Skeletal muscle satellite cell (primary cell): ENCODE results near the gene SLC9B2.

Experiments used
- H3K27me3 ChIP-seq: 2 replicates; pipeline ENCODE4 v1.7.0; 2013; ENCODE audit warnings: low read length; ENCODE audit not compliant: control insufficient read depth, insufficient read depth
- H3K36me3 ChIP-seq: 2 replicates; pipeline ENCODE4 v1.7.0; 2013; ENCODE audit warnings: mild to moderate bottlenecking, control low read depth, low read length; ENCODE audit not compliant: insufficient read depth
- H3K4me1 ChIP-seq: 2 replicates; pipeline ENCODE4 v1.7.0; 2013; ENCODE audit warnings: low read length; ENCODE audit not compliant: control insufficient read depth, insufficient read depth
- H3K4me2 ChIP-seq: 2 replicates; pipeline ENCODE4 v1.7.0; 2013; ENCODE audit warnings: mild to moderate bottlenecking, low read length
- H3K4me3 ChIP-seq: 2 replicates; pipeline ENCODE4 v1.7.0; 2013; ENCODE audit warnings: low read length
- H3K9ac ChIP-seq: 2 replicates; pipeline ENCODE4 v1.7.0; 2013; ENCODE audit warnings: mild to moderate bottlenecking, low read depth, low read length, moderate library complexity
- H3K9me3 ChIP-seq: replicated peaks from 2 replicates; pipeline ENCODE4 v1.7.0; 2013; ENCODE audit warnings: mild to moderate bottlenecking, control low read depth, low read length

SLC9B2 gene

DNA sequence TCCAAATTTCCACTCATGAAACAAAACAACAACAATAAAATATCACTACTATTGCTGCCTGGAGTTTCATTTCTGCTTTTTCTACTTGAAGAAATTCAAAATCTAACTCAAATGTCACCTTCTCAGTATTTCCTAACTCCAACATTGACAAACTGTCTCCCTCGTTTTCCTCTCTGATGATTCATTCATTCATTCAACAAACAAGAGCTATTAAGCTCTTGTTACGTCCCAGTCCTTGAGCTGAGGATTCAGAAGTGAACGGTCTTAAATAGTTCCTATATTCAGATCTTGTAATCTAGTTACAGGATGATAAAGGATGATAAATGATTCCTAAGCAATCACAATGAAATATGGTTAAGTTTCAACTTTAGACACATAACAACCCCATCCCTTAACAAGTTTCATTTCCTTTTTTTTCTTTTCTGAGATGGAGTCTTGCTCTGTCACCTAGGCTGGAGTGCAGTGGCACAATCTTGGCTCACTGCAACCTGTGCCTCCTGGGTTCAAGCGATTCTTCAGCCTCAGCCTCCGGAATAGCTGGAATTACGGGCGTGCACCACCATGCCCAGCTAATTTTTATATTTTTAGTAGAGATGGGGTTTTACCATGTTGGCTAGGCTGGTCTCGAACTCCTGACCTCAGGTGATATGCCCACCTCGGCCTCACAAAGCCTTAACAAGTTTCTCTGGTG lies 1.7 kb downstream of the SLC9B2 start:
- H3K9me3 ChIP-seq: no peaks in the 10 kb centered on the region
- H3K9ac ChIP-seq: peak overlapping the region; percentile 95
- H3K4me2 ChIP-seq: peak overlapping the region; percentile 93
- peaks cover 20% of the 10 kb centered on the region for H3K4me1 ChIP-seq
- no peaks in the 10 kb centered on the region for H3K36me3 ChIP-seq
- H3K4me3 ChIP-seq: peak overlapping the region; percentile 96
- no peaks in the 10 kb centered on the region for H3K27me3 ChIP-seq

DNA sequence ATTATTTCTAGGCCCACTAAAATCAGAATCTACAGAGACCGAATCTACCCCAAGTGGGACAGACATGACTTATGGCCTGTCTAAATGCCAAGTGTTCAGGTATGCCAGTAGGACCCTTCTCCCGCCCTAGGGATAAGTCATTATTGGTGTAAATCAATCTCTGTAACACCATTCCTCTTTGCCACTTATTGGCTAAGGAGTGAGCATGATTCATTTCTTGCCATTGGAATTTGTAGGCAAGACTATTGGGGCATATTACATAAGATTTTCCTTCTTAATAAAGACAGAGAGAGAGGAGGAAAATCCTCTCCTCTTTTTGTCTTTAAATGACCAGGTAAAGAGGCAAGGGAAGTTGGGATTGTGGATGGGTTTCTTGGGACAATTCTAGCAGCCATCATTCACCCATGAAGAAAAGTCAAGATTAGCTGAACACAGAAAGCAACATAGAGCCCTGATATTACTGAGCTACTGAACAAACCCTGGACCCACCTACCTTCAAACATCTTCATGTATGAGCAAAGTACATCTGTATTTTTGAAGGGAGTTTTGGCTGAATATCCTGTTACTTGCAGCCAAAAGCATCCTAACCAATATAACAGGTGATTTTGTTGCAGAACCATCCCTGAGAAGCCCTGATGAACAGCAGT lies 2.6 kb downstream of the SLC9B2 start:
- H3K9me3 ChIP-seq: no peaks in the 10 kb centered on the region
- H3K9ac ChIP-seq: no peak overlapping the region
- peak overlapping the region; percentile 93 for H3K4me2 ChIP-seq
- no peaks in the 10 kb centered on the region for H3K36me3 ChIP-seq
- H3K4me3 ChIP-seq: no peak overlapping the region
- peaks cover 20% of the 10 kb centered on the region for H3K4me1 ChIP-seq
- no peaks in the 10 kb centered on the region for H3K27me3 ChIP-seq

GRCh38 chr4:103067841-103068547 lies 8.6 kb downstream of the SLC9B2 start:
- Histone ChIP-seq H3K4me1 (peaks cover 14% of the 10 kb centered on the region), H3K27me3 (no peaks in the 10 kb centered on the region), H3K36me3 (no peaks in the 10 kb centered on the region), H3K4me3 (no peak overlapping the region), H3K9ac (no peak overlapping the region), H3K9me3 (no peaks in the 10 kb centered on the region), H3K4me2 (no peak overlapping the region)

DNA sequence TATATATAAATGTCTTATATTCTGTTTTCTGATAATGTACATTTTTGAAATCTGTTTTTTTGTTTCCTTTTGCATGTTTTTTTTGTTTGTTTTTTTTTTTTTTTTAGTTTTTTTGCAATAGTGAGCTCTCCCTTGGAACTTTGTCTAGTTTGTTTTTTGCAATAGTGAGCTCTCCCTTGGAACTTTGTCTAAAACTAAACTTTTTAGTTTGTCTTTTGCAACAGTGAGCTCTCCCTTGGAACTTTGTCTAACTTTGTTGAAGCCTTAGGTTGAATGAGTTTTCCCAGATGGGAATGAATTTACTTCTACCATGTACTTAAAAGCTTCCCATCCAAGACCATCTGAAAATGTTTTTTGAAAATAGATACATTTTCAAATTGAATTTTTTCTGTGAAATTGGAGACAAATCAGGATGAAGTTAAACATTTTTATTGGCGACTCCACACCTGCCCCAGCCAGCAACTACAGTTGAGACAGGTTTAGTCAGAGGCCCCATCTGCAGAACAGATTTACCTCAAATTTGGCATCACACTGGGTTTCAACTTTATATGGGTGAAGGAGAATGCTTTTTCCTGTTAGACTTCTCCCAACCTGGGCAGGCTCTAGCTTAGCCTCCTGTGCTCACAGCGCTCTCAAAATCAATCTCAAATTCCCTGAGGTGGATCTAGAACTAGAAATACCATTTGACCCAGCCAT lies 16.0 kb downstream of the SLC9B2 start:
- Histone ChIP-seq H3K9me3 (no peaks in the 10 kb centered on the region), H3K4me1 (no peaks in the 10 kb centered on the region), H3K4me3 (no peak overlapping the region), H3K36me3 (no peaks in the 10 kb centered on the region), H3K9ac (no peak overlapping the region), H3K27me3 (no peaks in the 10 kb centered on the region), H3K4me2 (no peak overlapping the region)

GRCh38 chr4:103054030-103054429 lies 22.5 kb downstream of the SLC9B2 start:
- H3K4me1 ChIP-seq: peaks cover 7% of the 10 kb centered on the region
- H3K9me3 ChIP-seq: no peaks in the 10 kb centered on the region
- no peak overlapping the region for H3K4me2 ChIP-seq
- H3K36me3 ChIP-seq: peaks cover 4% of the 10 kb centered on the region
- H3K9ac ChIP-seq: no peak overlapping the region
- H3K4me3 ChIP-seq: no peak overlapping the region
- H3K27me3 ChIP-seq: no peaks in the 10 kb centered on the region

GRCh38 chr4:103052779-103053178 lies 23.8 kb downstream of the SLC9B2 start:
- H3K4me2 ChIP-seq: no peak overlapping the region
- H3K4me1 ChIP-seq: peaks cover 7% of the 10 kb centered on the region
- no peak overlapping the region for H3K9ac ChIP-seq
- no peak overlapping the region for H3K4me3 ChIP-seq
- H3K9me3 ChIP-seq: no peaks in the 10 kb centered on the region
- peaks cover 15% of the 10 kb centered on the region for H3K36me3 ChIP-seq
- no peaks in the 10 kb centered on the region for H3K27me3 ChIP-seq

DNA sequence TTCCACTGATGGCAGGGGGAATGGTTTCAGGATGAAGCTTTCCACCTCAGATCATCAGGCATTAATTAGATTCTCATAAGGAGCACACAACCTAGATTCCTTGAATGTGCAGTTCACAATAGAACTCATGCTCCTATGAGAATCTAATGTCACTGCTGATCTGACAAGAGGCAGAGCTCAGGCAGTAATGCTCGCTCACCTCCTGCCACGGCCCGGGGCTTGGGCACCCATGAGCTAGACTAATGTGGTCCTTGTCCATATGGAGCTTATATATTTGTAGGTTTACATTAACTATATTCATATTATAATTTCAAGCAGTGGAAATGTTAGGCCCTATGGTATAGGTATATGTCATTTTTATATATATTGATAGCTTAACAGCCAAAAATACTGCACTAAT lies 24.4 kb downstream of the SLC9B2 start:
- H3K4me2 ChIP-seq: no peak overlapping the region
- H3K4me3 ChIP-seq: no peak overlapping the region
- peaks cover 7% of the 10 kb centered on the region for H3K4me1 ChIP-seq
- H3K9me3 ChIP-seq: no peaks in the 10 kb centered on the region
- H3K9ac ChIP-seq: no peak overlapping the region
- H3K36me3 ChIP-seq: peaks cover 15% of the 10 kb centered on the region
- H3K27me3 ChIP-seq: no peaks in the 10 kb centered on the region

DNA sequence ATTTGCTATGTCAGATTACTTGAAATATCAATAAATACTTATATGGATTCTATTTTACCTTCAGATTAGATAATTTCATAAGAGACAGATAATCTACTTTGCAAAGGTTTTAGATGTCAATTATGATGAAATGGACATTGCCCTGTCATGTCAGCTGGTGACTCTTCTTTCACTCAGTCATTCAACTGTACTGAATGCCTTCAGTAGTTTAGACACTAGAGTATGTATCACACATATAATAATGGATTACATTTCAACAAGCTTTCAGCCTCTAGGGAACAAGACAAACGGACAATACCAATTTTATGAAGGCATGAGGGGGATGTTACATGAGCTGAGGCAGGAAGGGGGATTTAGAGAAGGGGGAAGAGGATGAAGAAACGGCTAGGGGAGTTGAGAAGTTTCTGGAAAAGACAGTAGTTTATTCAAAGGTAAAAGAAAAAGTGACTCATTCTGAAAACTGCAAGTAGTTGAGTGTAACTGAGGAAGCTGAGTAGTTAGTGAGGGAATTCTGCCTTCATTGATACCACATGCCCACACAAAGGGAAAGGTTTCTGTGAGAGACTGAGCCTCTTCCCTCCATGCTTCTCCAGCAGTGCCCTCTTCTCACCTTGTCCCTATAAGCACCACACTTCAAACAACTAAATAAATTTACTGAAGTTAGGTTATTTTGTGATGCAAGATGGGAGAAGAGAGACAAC lies 25.7 kb downstream of the SLC9B2 start:
- Histone ChIP-seq H3K4me2 (no peak overlapping the region), H3K9ac (no peak overlapping the region), H3K36me3 (peaks cover 17% of the 10 kb centered on the region), H3K27me3 (no peaks in the 10 kb centered on the region), H3K9me3 (no peaks in the 10 kb centered on the region), H3K4me3 (no peak overlapping the region), H3K4me1 (peaks cover 7% of the 10 kb centered on the region)

GRCh38 chr4:103046416-103047290 lies 29.9 kb downstream of the SLC9B2 start:
- no peaks in the 10 kb centered on the region for H3K9me3 ChIP-seq
- no peaks in the 10 kb centered on the region for H3K27me3 ChIP-seq
- H3K9ac ChIP-seq: no peak overlapping the region
- H3K36me3 ChIP-seq: peaks cover 33% of the 10 kb centered on the region
- no peak overlapping the region for H3K4me2 ChIP-seq
- H3K4me3 ChIP-seq: no peak overlapping the region
- H3K4me1 ChIP-seq: peaks cover 7% of the 10 kb centered on the region

DNA sequence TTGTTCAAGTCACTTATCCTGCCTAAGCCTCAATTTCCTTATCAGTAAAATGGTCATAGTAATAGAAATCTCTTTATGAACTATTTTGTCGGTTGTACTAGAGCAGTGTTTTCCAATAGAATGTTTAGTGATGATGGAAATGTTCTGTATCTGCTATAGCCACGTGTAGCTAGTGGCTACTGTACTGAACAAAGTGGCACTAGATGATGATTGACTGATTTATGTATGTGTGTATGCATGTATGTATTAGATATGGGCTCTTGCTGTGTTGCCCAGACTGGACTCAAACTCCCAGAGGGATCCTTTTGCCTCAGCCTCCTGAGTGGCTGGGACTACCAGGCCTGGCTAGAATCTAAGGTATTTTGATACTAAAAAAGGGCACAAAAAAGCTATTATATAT lies 32.4 kb downstream of the SLC9B2 start:
- H3K36me3 ChIP-seq: peaks cover 30% of the 10 kb centered on the region
- H3K4me1 ChIP-seq: no peaks in the 10 kb centered on the region
- H3K4me3 ChIP-seq: no peak overlapping the region
- no peaks in the 10 kb centered on the region for H3K9me3 ChIP-seq
- no peak overlapping the region for H3K9ac ChIP-seq
- no peak overlapping the region for H3K4me2 ChIP-seq
- H3K27me3 ChIP-seq: no peaks in the 10 kb centered on the region
